NB4 (cell line): ENCODE measurements around the gene IGSF21.

Experiments
- MYC ChIP-seq: IDR thresholded peaks from 2 replicates; pipeline ENCODE4 v1.6.1; 2011; ENCODE audit warnings: low read depth, low read length
- POLR2A ChIP-seq: IDR thresholded peaks from 2 replicates; pipeline ENCODE4 v1.6.1; 2011; ENCODE audit warnings: mild to moderate bottlenecking; ENCODE audit not compliant: insufficient read length; ENCODE audit errors: extremely low read depth
- TF ChIP-seq, protein P1 (sequence below): IDR thresholded peaks from one replicate; pipeline ENCODE4 v1.5.1; 2012; ENCODE audit warnings: low read depth, low read length
- TF ChIP-seq, protein P2 (sequence below): IDR thresholded peaks from 2 replicates; pipeline ENCODE4 v1.6.1; 2011; ENCODE audit warnings: low read depth, low read length

DNA sequence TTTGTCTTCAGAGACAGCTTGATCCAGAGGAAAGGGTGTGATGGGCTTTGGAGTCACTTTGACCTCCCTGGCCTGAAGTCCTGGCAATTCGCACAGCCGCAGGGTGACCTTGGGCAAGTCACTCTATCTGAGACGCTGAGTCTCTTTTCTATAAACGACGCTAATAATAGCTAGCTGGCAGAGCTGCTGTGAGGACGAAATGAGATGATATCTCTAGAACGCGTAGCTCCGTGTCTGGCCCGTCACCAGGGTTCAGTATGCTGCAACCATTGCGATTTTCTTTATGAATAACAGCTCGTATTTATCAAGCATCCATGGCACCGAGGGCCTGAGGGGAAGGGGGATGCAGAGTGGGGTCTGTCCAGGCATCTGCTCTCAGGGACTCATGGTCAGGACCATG lies 58.7 kb downstream of the IGSF21 start:
- TF ChIP-seq, protein P1, sequence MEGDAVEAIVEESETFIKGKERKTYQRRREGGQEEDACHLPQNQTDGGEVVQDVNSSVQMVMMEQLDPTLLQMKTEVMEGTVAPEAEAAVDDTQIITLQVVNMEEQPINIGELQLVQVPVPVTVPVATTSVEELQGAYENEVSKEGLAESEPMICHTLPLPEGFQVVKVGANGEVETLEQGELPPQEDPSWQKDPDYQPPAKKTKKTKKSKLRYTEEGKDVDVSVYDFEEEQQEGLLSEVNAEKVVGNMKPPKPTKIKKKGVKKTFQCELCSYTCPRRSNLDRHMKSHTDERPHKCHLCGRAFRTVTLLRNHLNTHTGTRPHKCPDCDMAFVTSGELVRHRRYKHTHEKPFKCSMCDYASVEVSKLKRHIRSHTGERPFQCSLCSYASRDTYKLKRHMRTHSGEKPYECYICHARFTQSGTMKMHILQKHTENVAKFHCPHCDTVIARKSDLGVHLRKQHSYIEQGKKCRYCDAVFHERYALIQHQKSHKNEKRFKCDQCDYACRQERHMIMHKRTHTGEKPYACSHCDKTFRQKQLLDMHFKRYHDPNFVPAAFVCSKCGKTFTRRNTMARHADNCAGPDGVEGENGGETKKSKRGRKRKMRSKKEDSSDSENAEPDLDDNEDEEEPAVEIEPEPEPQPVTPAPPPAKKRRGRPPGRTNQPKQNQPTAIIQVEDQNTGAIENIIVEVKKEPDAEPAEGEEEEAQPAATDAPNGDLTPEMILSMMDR: no peak
- TF ChIP-seq MYC: no peak
- TF ChIP-seq POLR2A: no peak
- TF ChIP-seq, protein P2, sequence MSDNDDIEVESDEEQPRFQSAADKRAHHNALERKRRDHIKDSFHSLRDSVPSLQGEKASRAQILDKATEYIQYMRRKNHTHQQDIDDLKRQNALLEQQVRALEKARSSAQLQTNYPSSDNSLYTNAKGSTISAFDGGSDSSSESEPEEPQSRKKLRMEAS: no peak
